Activated CD4-positive, CD25-positive, alpha-beta regulatory T cell treated with anti-CD3 and anti-CD28 coated beads, Interleukin-2, amount 50 U/mL, for 16 hours (primary cell): ENCODE data around the gene OR13J1.
"Not testable (repeated sequence)": the region's sequence is repeated elsewhere in the genome, so short reads cannot be mapped to it uniquely, and the experiment has no call there.

Experiments
- DNase-seq: peaks from one replicate; pipeline ENCODE4 v3.0.0-alpha.2; 2020; ENCODE audit warnings: low read depth, low spot score

The OR13J1 gene

GRCh38 chr9:35905051-35905781, 35.0 kb upstream of the OR13J1 start:
- no peak for DNase-seq

- no peak for DNase-seq
Measured at GRCh38 chr9:35904338-35904737, 34.1 kb upstream of the OR13J1 start.

- no peak for DNase-seq
Measured at GRCh38 chr9:35903049-35903448, 32.8 kb upstream of the OR13J1 start.

GRCh38 chr9:35899021-35899420, 28.8 kb upstream of the OR13J1 start:
- no peak for DNase-seq

GRCh38 chr9:35898337-35898736, 28.1 kb upstream of the OR13J1 start:
- no peak for DNase-seq

- DNase-seq: not testable (repeated sequence)
Measured at GRCh38 chr9:35897376-35898099, 27.3 kb upstream of the OR13J1 start.

GRCh38 chr9:35896570-35896969, 26.4 kb upstream of the OR13J1 start:
- DNase-seq: no peak

GRCh38 chr9:35892051-35892450, 21.9 kb upstream of the OR13J1 start:
- DNase-seq: no peak

GRCh38 chr9:35891646-35892045, 21.4 kb upstream of the OR13J1 start:
- no peak for DNase-seq

- not testable (repeated sequence) for DNase-seq
Measured at GRCh38 chr9:35884908-35885307, 14.7 kb upstream of the OR13J1 start.

GRCh38 chr9:35882996-35883395, 12.8 kb upstream of the OR13J1 start:
- no peak for DNase-seq

GRCh38 chr9:35882263-35882848, 12.2 kb upstream of the OR13J1 start:
- peak; percentile 68 for DNase-seq

- DNase-seq: no peak
Measured at GRCh38 chr9:35872505-35872904, 2.3 kb upstream of the OR13J1 start.

- DNase-seq: no peak
Measured at GRCh38 chr9:35871545-35871944, 1.3 kb upstream of the OR13J1 start.

- no peak for DNase-seq
Measured at GRCh38 chr9:35869621-35870216, 482 bp downstream of the OR13J1 start.

GRCh38 chr9:35868933-35869332, 1.3 kb downstream of the OR13J1 start:
- DNase-seq: no peak

- no peak for DNase-seq
Measured at GRCh38 chr9:35867538-35867937, 2.7 kb downstream of the OR13J1 start.

GRCh38 chr9:35864695-35865255, 5.4 kb downstream of the OR13J1 start:
- DNase-seq: no peak

- no peak for DNase-seq
Measured at GRCh38 chr9:35863583-35863982, 6.6 kb downstream of the OR13J1 start.

- DNase-seq: no peak
Measured at GRCh38 chr9:35862328-35862727, 7.9 kb downstream of the OR13J1 start.

- DNase-seq: no peak
Measured at GRCh38 chr9:35861161-35861897, 8.9 kb downstream of the OR13J1 start.

GRCh38 chr9:35859990-35860339, 10.2 kb downstream of the OR13J1 start:
- no peak for DNase-seq
